SHP77 (cell line): ENCODE data around the gene MVB12B.
A peak's percentile ranks its signal among the peaks of the same experiment; 100 is the strongest.

ENCODE experiments used
- DNase-seq, 2 experiments: peaks; one replicate each; lab custom pipeline; 2025; lab: John Stamatoyannopoulos, UW

Gene MVB12B

GRCh38 chr9:126386776-126387175 lies 60.1 kb downstream of the MVB12B start:
- DNase-seq = no peak

GRCh38 chr9:126388964-126389708 lies 62.5 kb downstream of the MVB12B start:
- no peak for DNase-seq

GRCh38 chr9:126389992-126390391 lies 63.4 kb downstream of the MVB12B start:
- DNase-seq = no peak

DNA sequence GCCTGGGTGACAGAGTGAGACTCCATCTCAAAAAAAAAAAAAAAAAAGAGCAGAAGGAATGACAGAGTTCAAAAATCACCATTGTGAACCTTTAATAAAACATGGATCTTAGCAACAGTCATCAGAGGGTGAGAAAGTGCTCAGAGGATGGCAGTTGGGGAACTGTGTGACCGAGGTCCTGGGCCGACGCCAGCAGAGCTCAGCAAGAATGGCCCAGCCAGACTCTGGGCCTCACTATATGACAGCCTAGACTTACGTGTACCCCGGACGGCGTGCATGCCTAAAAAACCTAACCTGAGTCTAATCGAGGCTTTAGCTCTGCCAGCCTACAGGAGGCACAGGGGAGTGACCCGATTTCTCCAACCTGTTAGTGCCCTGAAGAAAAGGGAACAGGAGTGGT lies 64.3 kb downstream of the MVB12B start:
- no peak for DNase-seq

- DNase-seq = no peak
These were observed 65.4 kb downstream of the MVB12B start for GRCh38 chr9:126391713-126392661.

GRCh38 chr9:126392662-126393371 lies 66.2 kb downstream of the MVB12B start:
- DNase-seq = no peak

GRCh38 chr9:126393876-126394275 lies 67.2 kb downstream of the MVB12B start:
- DNase-seq = no peak

GRCh38 chr9:126394802-126395201 lies 68.2 kb downstream of the MVB12B start:
- no peak for DNase-seq

GRCh38 chr9:126395439-126396212 lies 69.0 kb downstream of the MVB12B start:
- DNase-seq = peak in 1 of 2 experiments; percentile 8

- peak in 1 of 2 experiments; percentile 59 for DNase-seq
These were observed 70.4 kb downstream of the MVB12B start for GRCh38 chr9:126397056-126397455.

- DNase-seq = peak; percentile 45 to 59
These were observed 71.9 kb downstream of the MVB12B start for GRCh38 chr9:126398403-126399058.

GRCh38 chr9:126399251-126399650 lies 72.6 kb downstream of the MVB12B start:
- DNase-seq = no peak

DNA sequence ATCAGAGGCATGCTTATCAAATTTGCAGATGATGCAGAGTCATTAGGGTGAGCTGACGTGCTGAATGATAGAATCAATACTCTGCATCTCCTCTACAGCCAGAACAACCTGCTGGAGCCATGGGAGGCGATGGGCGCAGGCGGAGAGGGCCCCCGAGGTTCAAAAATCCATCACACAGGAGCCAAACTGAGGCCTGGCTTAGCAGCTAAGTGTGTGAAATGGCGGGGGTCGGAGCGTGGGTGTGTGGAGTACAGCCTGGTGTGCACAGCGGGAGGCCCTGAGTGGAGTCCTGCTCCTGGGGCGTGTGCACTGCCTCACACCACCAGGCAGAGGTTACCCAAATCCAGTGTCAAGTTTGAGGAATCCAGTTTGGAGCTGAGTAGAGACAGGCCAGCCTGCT lies 73.2 kb downstream of the MVB12B start:
- DNase-seq = no peak

DNA sequence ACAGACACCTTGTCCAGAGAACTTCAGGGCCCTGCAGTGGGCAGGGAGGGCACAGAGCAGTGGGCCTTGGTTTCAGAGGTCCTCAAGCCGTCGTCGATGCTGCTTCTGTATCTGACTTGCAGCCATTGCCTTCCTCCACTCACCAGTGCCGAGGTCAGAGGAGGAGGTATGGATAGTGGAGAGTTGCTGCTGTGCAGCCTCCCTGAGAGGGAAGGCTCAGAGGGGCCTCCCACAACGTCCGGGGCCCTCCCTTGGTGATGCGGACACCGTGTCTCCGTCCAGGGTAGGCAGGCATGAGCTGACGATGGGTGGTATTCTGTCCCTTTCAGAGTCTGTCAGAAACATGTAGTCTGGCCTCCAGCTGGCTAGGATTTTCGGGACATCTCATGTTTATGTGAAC lies 73.9 kb downstream of the MVB12B start:
- no peak for DNase-seq

GRCh38 chr9:126401107-126401506 lies 74.5 kb downstream of the MVB12B start:
- no peak for DNase-seq

DNA sequence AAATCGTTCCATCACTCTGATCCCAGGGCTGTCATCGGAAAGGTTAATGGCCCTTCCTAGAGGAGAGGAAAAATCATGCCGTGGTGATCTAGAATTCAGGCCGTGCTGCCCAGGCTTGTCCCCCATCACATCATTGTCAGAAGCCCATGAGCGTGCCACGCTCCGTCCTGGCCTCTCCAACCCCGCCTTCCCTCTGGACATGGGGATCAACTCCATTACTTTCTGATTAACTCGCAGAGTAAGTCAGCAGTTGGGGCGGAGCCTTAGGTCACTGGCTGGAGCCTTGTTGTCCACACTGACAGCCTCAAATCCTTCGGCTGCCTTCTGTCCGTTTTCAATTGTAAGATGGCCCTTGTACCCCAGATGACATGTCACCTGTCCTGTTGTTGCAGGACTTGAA lies 75.0 kb downstream of the MVB12B start:
- DNase-seq = no peak

DNA sequence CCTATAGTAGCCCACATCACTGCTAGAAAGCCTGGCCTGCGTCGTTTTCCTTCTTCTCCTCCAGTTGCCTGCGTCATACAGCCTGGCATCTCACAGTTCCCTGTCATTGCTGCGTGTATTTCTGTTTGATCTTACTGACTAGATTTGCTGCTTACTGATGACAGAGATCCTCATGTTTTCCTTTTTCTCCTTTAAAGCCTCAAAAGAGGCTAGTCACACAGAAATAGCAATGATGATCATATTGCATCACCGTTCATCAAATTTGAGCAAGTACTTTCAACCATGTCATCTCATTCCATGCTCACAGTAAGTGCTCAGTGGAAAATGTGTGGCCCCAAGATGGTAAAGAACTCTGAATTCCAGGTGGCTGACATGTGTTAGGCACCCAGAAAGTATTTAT lies 76.8 kb downstream of the MVB12B start:
- no peak for DNase-seq

DNA sequence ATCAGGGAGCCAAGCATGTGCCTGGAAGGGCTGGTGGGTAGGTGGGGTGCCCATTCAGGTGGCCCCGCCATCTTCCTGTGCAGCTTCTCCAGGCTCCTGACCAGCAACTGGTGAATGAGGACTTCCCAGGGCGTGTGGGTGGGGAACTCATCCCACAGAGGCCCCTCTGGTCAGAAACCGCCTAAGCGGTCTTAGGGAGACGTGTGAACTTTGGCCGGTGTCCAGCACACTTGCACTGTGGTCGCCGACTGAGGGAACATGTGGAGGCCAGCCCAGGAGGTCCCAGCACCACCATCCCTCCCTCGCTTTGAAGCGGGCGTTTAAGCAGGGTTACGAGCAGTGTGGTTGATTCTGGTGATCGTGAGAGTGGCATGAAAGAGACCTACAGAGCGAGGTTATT lies 77.8 kb downstream of the MVB12B start:
- no peak for DNase-seq

- DNase-seq = peak in 1 of 2 experiments; percentile 74
These were observed 79.5 kb downstream of the MVB12B start for GRCh38 chr9:126406075-126406667.

- DNase-seq = peak in 1 of 2 experiments; percentile 46
These were observed 80.7 kb downstream of the MVB12B start for GRCh38 chr9:126407114-126407870.
